ENCODE measurements around the gene TLK1. TPM values are rescaled to one million over a fixed set of nuclear protein-coding genes. Genes with fewer than 3 reads are reported as not detected.

Gene TLK1
- total RNA-seq, 2 experiments from 2014 or later: 53.9 to 56.0 TPM

DNA sequence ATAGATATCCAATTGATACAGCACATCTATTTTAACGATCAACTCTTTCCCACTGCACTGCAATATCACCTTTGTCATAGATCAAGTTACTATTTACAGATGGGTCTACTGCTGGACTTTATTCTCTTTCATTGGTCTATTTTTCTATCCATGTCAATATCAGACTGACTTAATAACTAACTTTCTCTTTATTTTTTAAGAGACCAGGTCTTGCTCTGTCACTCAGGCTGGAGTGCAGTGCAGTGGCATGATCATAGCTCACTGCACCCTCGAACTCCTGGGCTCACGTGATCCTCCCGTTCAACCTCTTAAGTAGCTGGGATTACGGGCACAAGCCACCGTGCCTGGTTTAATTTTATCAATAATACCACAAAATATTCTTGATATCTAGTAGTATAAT, 71.2 kb downstream of the TLK1 start:
- TF ChIP-seq, protein P1, sequence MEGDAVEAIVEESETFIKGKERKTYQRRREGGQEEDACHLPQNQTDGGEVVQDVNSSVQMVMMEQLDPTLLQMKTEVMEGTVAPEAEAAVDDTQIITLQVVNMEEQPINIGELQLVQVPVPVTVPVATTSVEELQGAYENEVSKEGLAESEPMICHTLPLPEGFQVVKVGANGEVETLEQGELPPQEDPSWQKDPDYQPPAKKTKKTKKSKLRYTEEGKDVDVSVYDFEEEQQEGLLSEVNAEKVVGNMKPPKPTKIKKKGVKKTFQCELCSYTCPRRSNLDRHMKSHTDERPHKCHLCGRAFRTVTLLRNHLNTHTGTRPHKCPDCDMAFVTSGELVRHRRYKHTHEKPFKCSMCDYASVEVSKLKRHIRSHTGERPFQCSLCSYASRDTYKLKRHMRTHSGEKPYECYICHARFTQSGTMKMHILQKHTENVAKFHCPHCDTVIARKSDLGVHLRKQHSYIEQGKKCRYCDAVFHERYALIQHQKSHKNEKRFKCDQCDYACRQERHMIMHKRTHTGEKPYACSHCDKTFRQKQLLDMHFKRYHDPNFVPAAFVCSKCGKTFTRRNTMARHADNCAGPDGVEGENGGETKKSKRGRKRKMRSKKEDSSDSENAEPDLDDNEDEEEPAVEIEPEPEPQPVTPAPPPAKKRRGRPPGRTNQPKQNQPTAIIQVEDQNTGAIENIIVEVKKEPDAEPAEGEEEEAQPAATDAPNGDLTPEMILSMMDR (IDR thresholded peaks at IDR 0.05): no peak
- ATAC-seq (no peak), DNase-seq (no peak)
- Mint-ChIP-seq H3K9me3 (no peaks in the 10 kb centered on the region), H3K4me1 (ENCODE audit: low read depth) (peaks cover 65% of the 10 kb centered on the region), H3K27me3 (no peaks in the 10 kb centered on the region), H3K27ac (no peak overlapping the region), H3K4me3 (no peak overlapping the region), H3K36me3 (ENCODE audit: low read depth) (peaks cover 15% of the 10 kb centered on the region)
- POLR2A ChIA-PET: no interaction called here
- CTCF ChIA-PET: interaction anchor here (1.0 kb wide), 1 partner anchor 69 kb away, joined by 4 read pairs; no protein-coding TSS in a partner anchor
- intact Hi-C loops (cut with micrococcal nuclease): loop anchor here (5.0 kb wide), 1 partner anchor 117 kb away; no protein-coding TSS in a partner anchor

DNA sequence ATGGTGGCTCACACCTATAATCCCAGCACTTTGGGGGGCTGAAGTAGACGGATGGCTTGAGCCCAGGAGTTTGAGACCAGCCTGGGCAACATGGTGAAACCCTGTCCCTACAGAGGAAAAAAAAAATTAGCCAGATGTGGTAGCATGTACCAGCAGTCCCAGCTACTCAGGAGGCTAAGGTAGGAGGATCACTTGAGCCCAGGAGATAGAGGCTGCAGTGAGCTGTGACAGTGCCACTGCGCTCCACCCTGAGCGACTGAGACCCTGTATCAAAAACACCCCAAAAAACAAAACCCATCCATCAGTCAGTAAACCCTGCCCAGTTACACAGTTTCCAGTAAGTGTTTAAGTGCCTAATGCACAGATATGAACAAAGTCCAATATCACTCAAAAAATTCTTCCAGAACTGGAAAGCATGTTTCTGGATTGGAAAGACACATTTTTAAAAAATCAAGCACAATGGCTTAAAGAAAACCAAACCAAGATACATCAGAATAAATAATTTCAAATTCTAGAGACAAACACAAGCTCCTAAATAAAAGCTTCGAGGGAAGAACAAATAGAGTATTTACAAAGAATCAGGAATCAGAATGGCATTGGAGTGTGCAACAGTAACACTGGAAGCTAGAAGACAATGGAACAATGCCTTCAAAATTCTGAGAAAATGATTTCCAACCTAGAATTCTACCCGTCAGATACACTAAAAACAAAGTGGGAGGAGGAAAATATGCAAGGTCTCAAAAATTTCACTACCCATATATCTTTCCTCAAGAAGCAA, 72.4 kb downstream of the TLK1 start:
- no peak for DNase-seq
- Mint-ChIP-seq H3K36me3 (ENCODE audit: low read depth) (peaks cover 13% of the 10 kb centered on the region), H3K9me3 (no peaks in the 10 kb centered on the region), H3K27me3 (no peaks in the 10 kb centered on the region), H3K4me1 (ENCODE audit: low read depth) (peaks cover 65% of the 10 kb centered on the region), H3K4me3 (no peak overlapping the region), H3K27ac (no peak overlapping the region)
- ATAC-seq: no peak
- ChIA-PET CTCF (interaction anchor here (0.6 to 3.0 kb wide), 15 partner anchors 11 to 803 kb away, joined by 3 to 19 read pairs (median 8); partner anchors contain the start of genes GORASP2 and TLK1), POLR2A (interaction anchor here (0.7 to 1.0 kb wide), 2 partner anchors 10 to 159 kb away, joined by 3 to 4 read pairs; partner anchors contain the start of gene GORASP2)
- intact Hi-C loops (cut with micrococcal nuclease): loop anchor here (5.0 kb wide), 1 partner anchor 116 kb away; no protein-coding TSS in a partner anchor
- TF ChIP-seq, protein P1 (IDR thresholded peaks at IDR 0.05): no peak

GRCh38 chr2:171087547-171087946, 73.1 kb downstream of the TLK1 start:
- DNase-seq: no peak
- Mint-ChIP-seq H3K9me3 (no peaks in the 10 kb centered on the region), H3K27ac (peak overlapping the region; percentile 79), H3K4me1 (ENCODE audit: low read depth) (peaks cover 62% of the 10 kb centered on the region), H3K4me3 (no peak overlapping the region), H3K36me3 (ENCODE audit: low read depth) (peaks cover 12% of the 10 kb centered on the region), H3K27me3 (no peaks in the 10 kb centered on the region)
- TF ChIP-seq, protein P1 (IDR thresholded peaks at IDR 0.05): no peak
- ChIA-PET POLR2A (interaction anchor here (1.0 kb wide), 1 partner anchor 158 kb away, joined by 3 read pairs; the partner anchor contains the start of gene GORASP2), CTCF (interaction anchor here (0.8 to 3.0 kb wide), 28 partner anchors 8 to 353 kb away, joined by 3 to 19 read pairs (median 6); partner anchors contain the start of genes GORASP2 and TLK1)
- intact Hi-C loops (cut with micrococcal nuclease): loop anchor here (5.0 kb wide), 1 partner anchor 115 kb away; no protein-coding TSS in a partner anchor
- ATAC-seq: peak; percentile 20

GRCh38 chr2:171086352-171087290, 74.1 kb downstream of the TLK1 start:
- peak overlapping the region; percentile 79 for H3K27ac Mint-ChIP-seq
- H3K36me3 Mint-ChIP-seq (ENCODE audit: low read depth): peaks cover 5% of the 10 kb centered on the region
- peaks cover 64% of the 10 kb centered on the region for H3K4me1 Mint-ChIP-seq (ENCODE audit: low read depth)
- H3K27me3 Mint-ChIP-seq: no peaks in the 10 kb centered on the region
- H3K9me3 Mint-ChIP-seq: no peaks in the 10 kb centered on the region
- ChIA-PET CTCF (interaction anchor here (0.6 to 3.0 kb wide), 41 partner anchors 9 to 670 kb away, joined by 3 to 19 read pairs (median 4); partner anchors contain the start of genes GORASP2 and TLK1), POLR2A (no interaction called here)
- intact Hi-C loops (cut with micrococcal nuclease): loop anchor here (5.0 kb wide), 1 partner anchor 114 kb away; no protein-coding TSS in a partner anchor
- TF ChIP-seq, protein P1 (IDR thresholded peaks at IDR 0.05): peak; percentile 68
- DNase-seq (peak; percentile 73), ATAC-seq (peak; percentile 73)
- H3K4me3 Mint-ChIP-seq: peak overlapping the region; percentile 61
